Measurements from ENCODE around the gene MMS19. TPM values are rescaled to one million over a fixed set of nuclear protein-coding genes. Genes with fewer than 3 reads are reported as not detected.
"Not testable (repeated sequence)": the region's sequence is repeated elsewhere in the genome, so short reads cannot be mapped to it uniquely, and the experiment has no call there.

The MMS19 gene
- total RNA-seq, 3 donors from 2014 or later (not counting 1 experiment from before 2014, with no cell fraction given), result 53.8 to 68.4 (median 61.7) TPM

DNA sequence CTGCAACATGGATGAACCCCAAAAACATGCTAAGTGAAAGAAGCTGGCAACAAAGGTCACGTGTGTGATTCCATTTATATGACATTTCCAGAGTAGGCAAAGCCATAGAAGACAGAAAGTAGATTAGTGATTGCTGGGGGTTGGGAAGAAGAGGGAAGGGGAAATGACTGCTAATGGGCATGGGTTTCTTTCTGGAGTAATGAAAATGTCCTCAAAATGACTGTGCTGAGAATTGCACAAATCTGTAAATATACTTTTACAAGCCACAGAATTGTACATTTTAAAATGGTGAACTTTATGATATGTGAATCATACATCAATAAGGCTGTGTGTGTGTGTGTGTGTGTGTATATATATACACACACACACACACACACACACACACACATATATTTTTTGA is 15.8 kb downstream of the MMS19 start:
- intact Hi-C loops (cut with micrococcal nuclease), result no loop called here
- 100% methylated on average over 1 of the region's 1 CpG for whole genome bisulfite sequencing (ENCODE audit: insufficient coverage)
- no peak for TF ChIP-seq CTCF (IDR thresholded peaks at IDR 0.05)
- H3K4me3 Mint-ChIP-seq, result no peak overlapping the region
- no peaks in the 10 kb centered on the region for H3K9me3 Mint-ChIP-seq
- Histone ChIP-seq H3K4me1 (ENCODE audit: control insufficient read depth, insufficient read depth, low read length) (no peaks in the 10 kb centered on the region), H3K4me3 (ENCODE audit: low read length) (no peak overlapping the region), H3K36me3 (ENCODE audit: control insufficient read depth, insufficient read depth, low read length) (peaks cover 51% of the 10 kb centered on the region), H3K9me3 (ENCODE audit: control insufficient read depth, insufficient read depth, low read length) (no peaks in the 10 kb centered on the region), H3K27me3 (ENCODE audit: control insufficient read depth, insufficient read depth, low read length) (no peaks in the 10 kb centered on the region), H3K27ac (ENCODE audit: low read length) (no peak overlapping the region)
- DNase-seq, result no peak
- H3K4me1 Mint-ChIP-seq, result peaks cover 3 to 8% of the 10 kb centered on the region in 2 donors
- ATAC-seq, result no peak
- H3K27ac Mint-ChIP-seq, result no peak overlapping the region
- peaks cover 3% of the 10 kb centered on the region for H3K36me3 Mint-ChIP-seq
- no peaks in the 10 kb centered on the region for H3K27me3 Mint-ChIP-seq (ENCODE audit: low read depth in 2 of 2)

GRCh38 chr10:97481071-97481470 is 17.2 kb downstream of the MMS19 start:
- no peaks in the 10 kb centered on the region for H3K27me3 Mint-ChIP-seq (ENCODE audit: low read depth in 2 of 2)
- peaks cover 0 to 8% of the 10 kb centered on the region in 2 donors for H3K4me1 Mint-ChIP-seq
- H3K27ac ChIP-seq (ENCODE audit: low read length), result no peak overlapping the region
- H3K9me3 Mint-ChIP-seq, result no peaks in the 10 kb centered on the region
- H3K9me3 ChIP-seq (ENCODE audit: control insufficient read depth, insufficient read depth, low read length), result no peaks in the 10 kb centered on the region
- no peaks in the 10 kb centered on the region for H3K4me1 ChIP-seq (ENCODE audit: control insufficient read depth, insufficient read depth, low read length)
- H3K36me3 ChIP-seq (ENCODE audit: control insufficient read depth, insufficient read depth, low read length), result peaks cover 64% of the 10 kb centered on the region
- H3K4me3 ChIP-seq (ENCODE audit: low read length), result no peak overlapping the region
- 97% methylated on average over 4 of the region's 4 CpGs for WGBS (ENCODE audit: insufficient coverage)
- peaks cover 11% of the 10 kb centered on the region for H3K36me3 Mint-ChIP-seq
- DNase-seq (no peak), ATAC-seq (no peak)
- H3K27me3 ChIP-seq (ENCODE audit: control insufficient read depth, insufficient read depth, low read length), result no peaks in the 10 kb centered on the region
- no peak overlapping the region for H3K4me3 Mint-ChIP-seq
- no peak overlapping the region for H3K27ac Mint-ChIP-seq
- intact Hi-C loops (cut with micrococcal nuclease), result no loop called here
- TF ChIP-seq CTCF (IDR thresholded peaks at IDR 0.05), result no peak

GRCh38 chr10:97479939-97480338 is 18.3 kb downstream of the MMS19 start:
- no peak overlapping the region for H3K27ac ChIP-seq (ENCODE audit: low read length)
- Mint-ChIP-seq H3K27ac (no peak overlapping the region), H3K4me3 (no peak overlapping the region), H3K36me3 (peaks cover 23% of the 10 kb centered on the region), H3K9me3 (no peaks in the 10 kb centered on the region), H3K27me3 (ENCODE audit: low read depth in 2 of 2) (no peaks in the 10 kb centered on the region), H3K4me1 (peaks cover 0 to 8% of the 10 kb centered on the region in 2 donors)
- no peak overlapping the region for H3K4me3 ChIP-seq (ENCODE audit: low read length)
- DNase-seq, result no peak
- ATAC-seq, result no peak
- H3K27me3 ChIP-seq (ENCODE audit: control insufficient read depth, insufficient read depth, low read length), result no peaks in the 10 kb centered on the region
- H3K36me3 ChIP-seq (ENCODE audit: control insufficient read depth, insufficient read depth, low read length), result peaks cover 73% of the 10 kb centered on the region
- TF ChIP-seq CTCF (IDR thresholded peaks at IDR 0.05), result no peak
- H3K4me1 ChIP-seq (ENCODE audit: control insufficient read depth, insufficient read depth, low read length), result no peaks in the 10 kb centered on the region
- 85% methylated on average over 9 of the region's 9 CpGs for WGBS (ENCODE audit: insufficient coverage)
- no peaks in the 10 kb centered on the region for H3K9me3 ChIP-seq (ENCODE audit: control insufficient read depth, insufficient read depth, low read length)
- intact Hi-C loops (cut with micrococcal nuclease), result no loop called here

- H3K9me3 Mint-ChIP-seq; ATAC-seq; H3K4me3 Mint-ChIP-seq; H3K27me3 ChIP-seq (ENCODE audit: control insufficient read depth, insufficient read depth, low read length); intact Hi-C loops (cut with micrococcal nuclease); H3K27ac ChIP-seq (ENCODE audit: low read length); H3K27ac Mint-ChIP-seq; H3K4me3 ChIP-seq (ENCODE audit: low read length); H3K9me3 ChIP-seq (ENCODE audit: control insufficient read depth, insufficient read depth, low read length); H3K27me3 Mint-ChIP-seq (ENCODE audit: low read depth in 2 of 2); DNase-seq; H3K4me1 Mint-ChIP-seq; H3K4me1 ChIP-seq (ENCODE audit: control insufficient read depth, insufficient read depth, low read length): not testable (repeated sequence)
- WGBS (ENCODE audit: insufficient coverage), result 100% methylated on average over 4 of the region's 4 CpGs
- peaks cover 27% of the 10 kb centered on the region for H3K36me3 Mint-ChIP-seq
- peaks cover 79% of the 10 kb centered on the region for H3K36me3 ChIP-seq (ENCODE audit: control insufficient read depth, insufficient read depth, low read length)
Measured at GRCh38 chr10:97479410-97479809, 18.8 kb downstream of the MMS19 start.

Data from natural killer cell (primary cell).